A549 treated with RU486 at 1 μM for 4 hours (cell line): ENCODE results near the gene KIF17. TPM values are rescaled to one million over a fixed set of nuclear protein-coding genes. Genes with fewer than 3 reads are reported as not detected.

Experiments used
- total RNA-seq: library from RNA; stranded (reverse); fragments of 200-300 nt; extraction: Qiagen RNA extraction; gene quantifications from 5 replicates; pipeline ENCODE4 v1.2.3, GENCODE V29; 2022; ENCODE audit warnings: low read depth

KIF17 gene
- total RNA-seq = 0.80 to 1.6 TPM (median 1.2 TPM) in 5 replicates

GRCh38 chr1:20717452-20718342, at the start of gene KIF17:
Gene KIF17 (minus strand): TSS chr1:20718007. CDS start chr1:20717706, 301 bp downstream.

DNA sequence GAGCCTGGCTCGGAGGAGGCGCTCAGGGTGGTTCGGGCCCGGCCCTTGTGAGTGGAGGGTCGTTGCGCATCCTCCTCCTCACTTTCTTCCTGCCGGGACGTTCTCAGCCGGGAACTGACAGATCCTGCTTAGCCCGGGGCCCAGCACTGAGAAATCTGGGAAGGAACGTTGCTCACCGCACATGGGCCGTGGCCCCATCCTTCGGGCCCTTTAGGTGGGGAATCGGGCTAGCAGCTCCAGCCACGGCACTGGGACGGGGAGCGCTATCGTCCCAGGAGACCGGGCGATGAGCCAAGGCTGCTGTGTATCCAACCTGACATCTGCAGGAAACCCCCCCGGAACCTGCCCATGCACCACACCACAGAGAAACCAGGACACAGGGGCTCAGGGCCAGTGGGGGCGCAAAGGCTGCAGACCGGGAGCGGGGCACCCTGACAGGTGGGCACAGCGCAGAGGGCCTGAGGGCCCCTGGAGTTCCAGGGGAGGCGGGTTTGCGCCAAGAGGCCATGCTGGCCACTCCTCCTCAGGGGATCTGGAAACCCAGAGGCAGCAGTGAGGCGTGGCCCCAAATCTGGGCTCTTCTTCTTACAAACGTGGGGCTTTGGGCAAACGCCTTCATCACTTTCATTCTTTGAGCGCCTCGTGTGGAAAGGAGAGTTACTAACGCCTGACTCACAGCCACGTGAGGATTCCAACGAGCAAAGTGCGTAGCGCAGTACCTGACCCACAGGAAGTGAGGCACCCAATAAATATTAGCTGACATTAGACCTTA, 15.0 kb upstream of the KIF17 start, which contains the start of gene SH2D5:
SH2D5 (minus strand) TSS at position 116 of the 772 bp plus-strand sequence. CDS start 4,659 bp downstream, outside the sequence.

GRCh38 chr1:20661207-20662109, 56.3 kb downstream of the KIF17 start, which contains the start of gene DDOST:
Gene DDOST (minus strand): TSS chr1:20661369. CDS start chr1:20661350, 19 bp downstream.

DNA sequence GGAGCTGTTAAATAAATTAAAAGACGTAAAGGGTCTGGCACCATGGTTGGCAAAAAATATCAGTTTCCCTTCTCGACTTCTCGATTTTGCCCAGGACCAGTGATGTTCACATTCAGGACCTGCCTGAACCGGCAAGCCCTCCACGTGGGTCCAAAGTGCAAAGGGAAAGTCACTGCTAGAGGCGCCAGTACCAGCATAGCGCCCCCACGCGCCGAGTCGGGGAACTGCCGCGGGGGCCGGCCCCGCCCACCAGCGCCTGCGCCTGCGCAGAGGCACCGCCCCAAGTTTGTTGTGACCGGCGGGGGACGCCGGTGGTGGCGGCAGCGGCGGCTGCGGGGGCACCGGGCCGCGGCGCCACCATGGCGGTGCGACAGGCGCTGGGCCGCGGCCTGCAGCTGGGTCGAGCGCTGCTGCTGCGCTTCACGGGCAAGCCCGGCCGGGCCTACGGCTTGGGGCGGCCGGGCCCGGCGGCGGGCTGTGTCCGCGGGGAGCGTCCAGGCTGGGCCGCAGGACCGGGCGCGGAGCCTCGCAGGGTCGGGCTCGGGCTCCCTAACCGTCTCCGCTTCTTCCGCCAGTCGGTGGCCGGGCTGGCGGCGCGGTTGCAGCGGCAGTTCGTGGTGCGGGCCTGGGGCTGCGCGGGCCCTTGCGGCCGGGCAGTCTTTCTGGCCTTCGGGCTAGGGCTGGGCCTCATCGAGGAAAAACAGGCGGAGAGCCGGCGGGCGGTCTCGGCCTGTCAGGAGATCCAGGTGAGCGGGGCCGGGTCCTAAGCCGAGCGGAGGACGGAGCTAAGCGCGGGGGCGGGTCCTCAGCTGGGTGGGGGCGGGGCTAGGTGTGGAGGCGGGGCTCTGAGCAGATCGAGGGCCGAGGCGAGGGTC, 84.4 kb downstream of the KIF17 start, which contains the start of gene PINK1:
PINK1 (plus strand) TSS at position 269 of the 875 bp plus-strand sequence; CDS start at position 360, 91 bp downstream.

Other genes starting within 250 kb of the KIF17 start
- 27.4 to 53.4 TPM (median 53.3 TPM) in 5 replicates for gene CAMK2N1, start 231.8 kb downstream of the KIF17 start, total RNA-seq
- 34.3 to 40.6 TPM (median 39.6 TPM) in 5 replicates for gene MUL1, start 209.9 kb downstream of the KIF17 start, total RNA-seq
- 3.7 to 6.6 TPM (median 5.0 TPM) in 5 replicates for gene FAM43B, start 165.4 kb downstream of the KIF17 start, total RNA-seq
- gene CDA, start 128.9 kb downstream of the KIF17 start, total RNA-seq = 28.9 to 42.4 TPM (median 35.2 TPM) in 5 replicates
- 27.8 to 41.3 TPM (median 37.0 TPM) in 5 replicates for gene PINK1, start 84.5 kb downstream of the KIF17 start, total RNA-seq
- gene DDOST, start 56.6 kb downstream of the KIF17 start, total RNA-seq = 174 to 214 TPM (median 206 TPM) in 5 replicates
- 12.4 to 19.2 TPM (median 16.3 TPM) in 5 replicates for gene SH2D5, start 14.7 kb upstream of the KIF17 start, total RNA-seq
- gene HP1BP3, start 69.3 kb upstream of the KIF17 start, total RNA-seq = 109 to 161 TPM (median 111 TPM) in 5 replicates